Activated CD4-positive, alpha-beta T cell treated with anti-CD3 and anti-CD28 coated beads for 36 hours (primary cell): ENCODE measurements around the gene PTPRM. TPM values are rescaled to one million over a fixed set of nuclear protein-coding genes. Genes with fewer than 3 reads are reported as not detected.

ENCODE experiments used
- ATAC-seq: fragments of 200-7000 bp; cut with Tn5 transposase; one replicate; pipeline ENCODE4 v1.10.0; 2021; ENCODE audit warnings: mild to moderate bottlenecking, moderate library complexity
- CTCF ChIA-PET: fragments of 350-600 bp; sonication (Branson Sonifier 250); formaldehyde crosslinking; loops from one replicate; lab custom pipeline; 2021; ENCODE audit warnings: antibody characterized with exemption; lab: Charles Lee
- POLR2A ChIA-PET: fragments of 350-600 bp; sonication (Branson Sonifier 250); formaldehyde crosslinking; loops from one replicate; lab custom pipeline; 2021; ENCODE audit warnings: antibody characterized with exemption, inconsistent platforms; lab: Charles Lee
- DNase-seq: peaks from one replicate; pipeline ENCODE4 v3.0.0-alpha.2; 2020
- H3K27ac Mint-ChIP-seq: one replicate; pipeline ENCODE4 v1.8.0; 2021; ENCODE audit warnings: mixed read lengths
- H3K27me3 Mint-ChIP-seq: one replicate; pipeline ENCODE4 v1.8.0; 2021; ENCODE audit warnings: mixed read lengths
- H3K36me3 Mint-ChIP-seq: one replicate; pipeline ENCODE4 v1.8.0; 2021; ENCODE audit warnings: low read depth, mixed read lengths
- H3K4me1 Mint-ChIP-seq: one replicate; pipeline ENCODE4 v1.8.0; 2021; ENCODE audit warnings: mixed read lengths
- H3K4me3 Mint-ChIP-seq: one replicate; pipeline ENCODE4 v1.8.0; 2021; ENCODE audit warnings: mild to moderate bottlenecking, moderate library complexity, mixed read lengths
- H3K9me3 Mint-ChIP-seq: one replicate; pipeline ENCODE4 v1.8.0; 2021; ENCODE audit warnings: low read depth, mixed read lengths
- intact Hi-C, 2 experiments: fragments of 100-400 bp; cut with DNase I in 1 of 2; cut with micrococcal nuclease in 1 of 2; formaldehyde crosslinking; loops; one replicate each; pipeline versions ENCODE4 v1.14.2 to v1.15.1; 2022 to 2024; cut with DNase I, micrococcal nuclease
- total RNA-seq, 2 experiments: library from RNA; stranded (reverse); gene quantifications; one replicate each; pipeline ENCODE4 v1.2.3, GENCODE V29; 2021

The PTPRM gene
- total RNA-seq, 2 experiments from 2014 or later, result 6.5 to 14.0 TPM

GRCh38 chr18:7848054-7848412 lies 280.9 kb downstream of the PTPRM start:
- DNase-seq (no peak), ATAC-seq (no peak)
- intact Hi-C loops, result no loop called here
- Mint-ChIP-seq H3K36me3 (no peaks in the 10 kb centered on the region), H3K4me3 (no peak overlapping the region), H3K27ac (no peak overlapping the region), H3K9me3 (peaks cover 16% of the 10 kb centered on the region), H3K27me3 (no peaks in the 10 kb centered on the region), H3K4me1 (no peaks in the 10 kb centered on the region)
- POLR2A ChIA-PET, result no interaction called here
- CTCF ChIA-PET, result no interaction called here

DNA sequence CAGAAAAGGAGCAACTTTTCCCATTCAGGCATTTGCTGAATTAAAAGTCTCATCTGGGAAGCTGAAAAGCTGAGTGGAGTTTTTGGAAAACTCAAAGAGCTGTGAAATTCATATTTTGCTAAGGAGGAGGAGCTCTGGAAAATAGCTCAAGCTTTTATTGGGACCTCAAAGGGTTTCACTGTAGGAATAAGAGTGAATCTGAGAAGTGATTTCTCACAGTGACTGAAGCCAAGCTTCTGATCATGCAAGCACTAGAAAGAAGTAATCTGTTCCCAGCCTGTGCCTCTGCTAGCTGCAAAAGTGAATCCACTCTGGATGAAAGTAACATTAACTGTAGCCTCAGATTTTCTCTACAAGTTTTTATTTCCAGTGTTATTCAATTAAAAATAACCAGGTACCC lies 283.3 kb downstream of the PTPRM start:
- ATAC-seq, result no peak
- ChIA-PET POLR2A (no interaction called here), CTCF (interaction anchor here (0.6 to 0.9 kb wide), 2 partner anchors 11 to 344 kb away, joined by 3 read pairs; no protein-coding TSS in a partner anchor)
- Mint-ChIP-seq H3K27ac (no peak overlapping the region), H3K4me1 (no peaks in the 10 kb centered on the region), H3K27me3 (no peaks in the 10 kb centered on the region), H3K36me3 (no peaks in the 10 kb centered on the region), H3K9me3 (peaks cover 14% of the 10 kb centered on the region), H3K4me3 (no peak overlapping the region)
- no peak for DNase-seq
- intact Hi-C loops, result no loop called here

DNA sequence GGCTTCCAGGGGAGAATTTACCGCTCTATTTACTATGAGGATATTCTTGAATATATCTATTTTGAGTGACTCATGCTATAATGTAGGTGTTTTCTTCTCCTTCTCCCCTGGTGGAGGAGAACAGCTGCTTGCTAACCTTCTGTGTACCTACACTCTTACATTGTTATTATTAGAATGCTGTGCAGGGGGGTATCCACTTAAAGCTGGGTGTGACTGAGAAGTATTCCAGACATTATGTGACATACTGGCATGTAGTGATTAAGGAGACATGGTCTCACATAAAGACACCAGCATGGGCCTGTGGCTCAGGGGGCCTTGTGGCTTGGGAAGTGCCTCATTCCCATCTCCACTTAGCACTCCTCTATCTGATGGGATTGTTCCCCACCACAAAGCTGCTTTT lies 287.9 kb downstream of the PTPRM start:
- no peaks in the 10 kb centered on the region for H3K27me3 Mint-ChIP-seq
- no peaks in the 10 kb centered on the region for H3K4me1 Mint-ChIP-seq
- ChIA-PET CTCF (no interaction called here), POLR2A (no interaction called here)
- no peak for DNase-seq
- no peak for ATAC-seq
- peaks cover 10% of the 10 kb centered on the region for H3K9me3 Mint-ChIP-seq
- no peak overlapping the region for H3K27ac Mint-ChIP-seq
- no peak overlapping the region for H3K4me3 Mint-ChIP-seq
- no peaks in the 10 kb centered on the region for H3K36me3 Mint-ChIP-seq
- intact Hi-C loops, result no loop called here

GRCh38 chr18:7855671-7856070 lies 288.6 kb downstream of the PTPRM start:
- no peak overlapping the region for H3K4me3 Mint-ChIP-seq

GRCh38 chr18:7856116-7856515 lies 289.0 kb downstream of the PTPRM start:
- CTCF ChIA-PET, result no interaction called here
- H3K9me3 Mint-ChIP-seq, result peaks cover 7% of the 10 kb centered on the region
- no peak overlapping the region for H3K27ac Mint-ChIP-seq
- H3K27me3 Mint-ChIP-seq, result no peaks in the 10 kb centered on the region
- H3K4me1 Mint-ChIP-seq, result no peaks in the 10 kb centered on the region
- H3K4me3 Mint-ChIP-seq, result no peak overlapping the region
- ATAC-seq (no peak), DNase-seq (no peak)
- POLR2A ChIA-PET, result no interaction called here
- intact Hi-C loops, result no loop called here
- no peaks in the 10 kb centered on the region for H3K36me3 Mint-ChIP-seq

More at GRCh38 chr18:7855671-7856070, 288.6 kb downstream of the PTPRM start:
- DNase-seq (no peak), ATAC-seq (no peak)
- intact Hi-C loops, result no loop called here
- Mint-ChIP-seq H3K9me3 (peaks cover 10% of the 10 kb centered on the region), H3K27ac (no peak overlapping the region), H3K36me3 (no peaks in the 10 kb centered on the region), H3K27me3 (no peaks in the 10 kb centered on the region), H3K4me1 (no peaks in the 10 kb centered on the region)
- ChIA-PET CTCF (no interaction called here), POLR2A (no interaction called here)

- ChIA-PET POLR2A (interaction anchor here (0.6 kb wide), 1 partner anchor 89 kb away, joined by 4 read pairs; no protein-coding TSS in a partner anchor), CTCF (no interaction called here)
- Mint-ChIP-seq H3K4me1 (no peaks in the 10 kb centered on the region), H3K36me3 (no peaks in the 10 kb centered on the region), H3K9me3 (peaks cover 3% of the 10 kb centered on the region), H3K4me3 (no peak overlapping the region), H3K27me3 (no peaks in the 10 kb centered on the region), H3K27ac (no peak overlapping the region)
- DNase-seq, result no peak
- no peak for ATAC-seq
- intact Hi-C loops, result no loop called here
Observed at GRCh38 chr18:7856733-7857132, 289.6 kb downstream of the PTPRM start.

DNA sequence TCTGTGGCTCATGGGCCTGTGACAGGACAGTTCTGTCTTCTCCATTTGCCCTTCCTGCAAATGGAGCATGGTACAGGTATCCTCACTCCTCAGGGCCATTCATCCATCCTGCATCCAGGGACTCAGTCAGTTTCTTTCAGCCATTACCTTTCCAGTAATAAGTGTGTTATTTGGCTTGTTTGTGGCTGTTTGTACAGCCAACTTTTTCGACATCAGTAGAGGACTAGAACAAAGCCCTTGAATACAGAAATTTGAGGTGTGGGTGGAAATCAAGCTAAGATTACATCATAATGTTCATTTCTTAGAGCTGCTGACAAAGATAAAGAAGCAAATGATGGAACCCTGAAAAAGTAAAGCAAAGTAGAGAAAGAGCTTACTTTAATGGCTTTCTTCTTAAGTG lies 290.4 kb downstream of the PTPRM start:
- intact Hi-C loops, result no loop called here
- Mint-ChIP-seq H3K4me1 (no peaks in the 10 kb centered on the region), H3K9me3 (no peaks in the 10 kb centered on the region), H3K36me3 (no peaks in the 10 kb centered on the region), H3K4me3 (no peak overlapping the region), H3K27ac (no peak overlapping the region), H3K27me3 (no peaks in the 10 kb centered on the region)
- no peak for ATAC-seq
- ChIA-PET CTCF (no interaction called here), POLR2A (no interaction called here)
- DNase-seq, result no peak

- Mint-ChIP-seq H3K9me3 (no peaks in the 10 kb centered on the region), H3K36me3 (no peaks in the 10 kb centered on the region), H3K27ac (no peak overlapping the region), H3K27me3 (no peaks in the 10 kb centered on the region), H3K4me1 (no peaks in the 10 kb centered on the region), H3K4me3 (no peak overlapping the region)
- intact Hi-C loops, result no loop called here
- ChIA-PET CTCF (no interaction called here), POLR2A (no interaction called here)
- DNase-seq (no peak), ATAC-seq (no peak)
Observed at GRCh38 chr18:7859122-7859521, 292.0 kb downstream of the PTPRM start.

DNA sequence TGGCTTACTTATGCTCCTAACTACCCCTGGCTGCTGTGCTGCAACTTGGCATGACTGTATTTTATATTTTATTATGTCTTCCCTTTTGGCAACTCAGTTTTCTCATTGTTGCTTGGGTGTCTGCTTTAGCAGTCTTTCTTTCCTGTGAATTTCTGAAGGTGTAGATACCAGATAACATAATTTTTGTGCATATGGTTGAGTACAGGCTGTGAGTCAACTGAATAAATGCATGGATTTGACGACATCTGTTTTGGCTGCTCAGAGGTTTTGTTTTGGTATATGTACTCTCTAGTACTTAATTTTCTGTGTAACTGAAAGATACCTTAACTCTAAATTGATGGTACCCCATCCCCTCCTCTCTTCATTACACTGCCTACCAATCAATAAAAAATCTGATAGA lies 303.1 kb downstream of the PTPRM start:
- no peaks in the 10 kb centered on the region for H3K4me1 Mint-ChIP-seq
- no peak overlapping the region for H3K27ac Mint-ChIP-seq
- no peaks in the 10 kb centered on the region for H3K36me3 Mint-ChIP-seq
- CTCF ChIA-PET, result no interaction called here
- peaks cover 11% of the 10 kb centered on the region for H3K9me3 Mint-ChIP-seq
- intact Hi-C loops, result loop anchor here in 1 of 2 experiments (10.0 kb wide), 1 partner anchor 185 kb away; no protein-coding TSS in a partner anchor
- H3K4me3 Mint-ChIP-seq, result no peak overlapping the region
- POLR2A ChIA-PET, result no interaction called here
- no peaks in the 10 kb centered on the region for H3K27me3 Mint-ChIP-seq
- DNase-seq (no peak), ATAC-seq (no peak)

- peaks cover 9% of the 10 kb centered on the region for H3K9me3 Mint-ChIP-seq
- CTCF ChIA-PET, result no interaction called here
- peaks cover 3% of the 10 kb centered on the region for H3K27me3 Mint-ChIP-seq
- intact Hi-C loops, result loop anchor here in 1 of 2 experiments (10.0 kb wide), 1 partner anchor 184 kb away; no protein-coding TSS in a partner anchor
- H3K4me3 Mint-ChIP-seq, result no peak overlapping the region
- no peak overlapping the region for H3K27ac Mint-ChIP-seq
- H3K4me1 Mint-ChIP-seq, result no peaks in the 10 kb centered on the region
- no peaks in the 10 kb centered on the region for H3K36me3 Mint-ChIP-seq
- ATAC-seq, result no peak
- POLR2A ChIA-PET, result no interaction called here
- no peak for DNase-seq
Observed at GRCh38 chr18:7870855-7871254, 303.7 kb downstream of the PTPRM start.

DNA sequence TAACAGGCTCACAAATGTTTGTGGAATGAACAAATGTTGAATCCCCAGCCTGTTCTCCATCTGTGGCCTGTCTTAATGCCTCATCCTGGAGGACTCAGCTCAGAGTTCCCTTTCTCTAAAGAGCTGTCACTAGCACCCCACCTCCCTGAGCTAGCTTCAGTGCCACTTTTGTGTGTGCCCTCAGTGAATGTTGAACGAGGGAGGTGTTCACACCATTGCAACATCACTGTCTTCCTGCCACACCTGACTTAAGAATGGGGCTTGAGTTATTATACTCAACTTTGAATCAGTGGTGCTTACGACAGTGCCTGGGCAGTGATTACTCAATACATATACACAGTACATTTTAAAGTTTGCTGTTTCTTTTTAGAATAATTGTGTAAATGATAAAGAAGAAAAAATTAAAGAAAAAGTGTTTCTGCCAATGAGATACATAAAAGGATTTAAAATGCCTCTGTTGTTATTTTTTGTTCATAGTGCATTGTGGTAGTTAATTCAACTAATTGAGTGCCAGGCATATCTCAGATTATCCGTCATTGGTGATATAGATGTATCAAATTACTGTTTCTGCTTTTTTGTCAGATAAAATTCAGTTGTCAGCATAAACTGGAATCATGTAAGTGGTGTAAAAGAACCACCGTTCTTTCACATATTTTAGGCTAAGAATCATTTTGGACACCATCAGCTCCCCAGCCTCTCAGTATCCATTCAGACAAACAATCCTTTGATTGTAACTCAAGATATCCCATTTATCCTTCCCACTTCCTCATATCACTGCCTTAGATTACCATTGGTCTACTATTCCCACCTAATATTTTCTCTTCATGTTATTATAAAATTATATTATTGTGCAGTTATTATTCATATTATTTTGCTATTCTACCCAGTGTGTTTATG lies 304.7 kb downstream of the PTPRM start:
- CTCF ChIA-PET, result no interaction called here
- Mint-ChIP-seq H3K4me3 (no peak overlapping the region), H3K27me3 (peaks cover 3% of the 10 kb centered on the region), H3K4me1 (no peaks in the 10 kb centered on the region), H3K27ac (no peak overlapping the region), H3K9me3 (peaks cover 3% of the 10 kb centered on the region), H3K36me3 (no peaks in the 10 kb centered on the region)
- ATAC-seq (no peak), DNase-seq (no peak)
- intact Hi-C loops, result loop anchor here in 1 of 2 experiments (10.0 kb wide), 1 partner anchor 183 kb away; no protein-coding TSS in a partner anchor
- POLR2A ChIA-PET, result no interaction called here

DNA sequence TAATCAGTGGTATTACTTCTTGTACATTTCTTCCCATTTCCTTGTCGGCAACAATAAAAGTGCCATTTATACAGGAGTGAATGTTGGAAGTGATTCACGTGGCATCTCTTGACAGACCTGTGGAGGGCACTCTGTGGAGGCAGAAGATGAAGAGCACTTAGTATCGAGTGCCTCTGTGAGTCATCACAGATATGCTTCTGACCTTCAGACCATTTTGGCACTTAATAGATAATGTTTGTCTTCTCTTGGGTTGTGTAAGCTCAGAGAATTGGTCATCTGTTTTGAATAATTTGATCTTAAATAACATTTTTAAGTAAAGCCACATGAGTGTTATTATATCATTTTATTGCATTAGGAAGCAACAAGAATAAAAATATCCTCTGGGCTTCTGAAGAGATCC lies 305.5 kb downstream of the PTPRM start:
- Mint-ChIP-seq H3K27me3 (peaks cover 3% of the 10 kb centered on the region), H3K4me3 (no peak overlapping the region), H3K4me1 (no peaks in the 10 kb centered on the region), H3K27ac (no peak overlapping the region), H3K36me3 (no peaks in the 10 kb centered on the region), H3K9me3 (peaks cover 2% of the 10 kb centered on the region)
- intact Hi-C loops, result loop anchor here in 1 of 2 experiments (10.0 kb wide), 1 partner anchor 182 kb away; no protein-coding TSS in a partner anchor
- ChIA-PET POLR2A (interaction anchor here (0.6 kb wide), 1 partner anchor 18 kb away, joined by 3 read pairs; no protein-coding TSS in a partner anchor), CTCF (no interaction called here)
- ATAC-seq (no peak), DNase-seq (no peak)
